Left kidney (tissue), 2 donors: ENCODE results near the gene FGGY. TPM values are rescaled to one million over a fixed set of nuclear protein-coding genes. Genes with fewer than 3 reads are reported as not detected.
"Not testable (repeated sequence)": the region's sequence is repeated elsewhere in the genome, so short reads cannot be mapped to it uniquely, and the experiment has no call there.

ENCODE experiments used
- DNase-seq: peaks from one replicate; pipeline ENCODE4 v3.0.0-alpha.2; 2013
- polyA plus RNA-seq: library from polyadenylated mRNA; unstranded; fragments of 120-200 nt; gene quantifications from one replicate; pipeline ENCODE4 v1.2.1, GENCODE V29; 2013; ENCODE audit not compliant: insufficient read length

The FGGY gene
- polyA plus RNA-seq, 1 donor = 26.6 TPM

- DNase-seq = no peak
These were observed 186.1 kb downstream of the FGGY start for GRCh38 chr1:59482986-59483385.

DNA sequence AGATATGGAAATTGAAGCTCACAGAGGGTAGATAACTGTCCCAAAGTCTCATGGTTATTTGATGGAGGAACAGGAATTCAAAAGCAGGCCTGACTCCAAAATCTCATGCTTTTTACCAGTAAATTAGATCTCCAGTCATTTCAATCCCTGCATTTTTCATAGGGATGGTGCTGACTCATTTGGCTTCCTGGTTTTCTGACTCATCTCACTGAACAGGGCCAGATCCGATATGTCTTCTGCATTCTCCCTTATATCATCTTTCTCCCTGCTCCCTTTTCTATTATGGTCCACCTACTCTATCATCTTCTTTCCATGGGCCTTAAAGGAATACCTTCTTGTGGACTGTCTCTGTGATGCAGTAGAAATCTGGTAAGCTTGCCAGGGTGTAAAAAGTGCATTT lies 187.2 kb downstream of the FGGY start:
- no peak for DNase-seq

- DNase-seq = no peak
These were observed 188.3 kb downstream of the FGGY start for GRCh38 chr1:59485171-59485570.

DNA sequence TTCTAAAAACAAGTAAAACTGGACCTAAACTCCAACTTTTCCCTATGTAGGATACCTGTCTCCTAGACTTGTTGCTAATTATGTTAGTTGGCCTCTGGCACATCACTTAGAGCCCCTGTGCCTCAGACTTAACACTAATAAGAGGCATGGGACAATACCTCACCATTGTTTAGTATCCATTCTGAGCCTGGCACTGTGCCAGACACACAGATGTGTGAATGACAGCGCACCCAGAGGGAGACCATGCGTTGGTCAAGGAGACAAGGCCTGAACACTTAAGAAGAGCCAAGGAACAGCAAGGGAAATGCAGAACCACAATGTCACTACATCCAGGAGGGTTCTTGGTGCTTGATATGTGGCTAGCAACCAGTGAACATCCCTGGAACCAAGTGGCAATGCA lies 189.1 kb downstream of the FGGY start:
- DNase-seq = no peak

DNA sequence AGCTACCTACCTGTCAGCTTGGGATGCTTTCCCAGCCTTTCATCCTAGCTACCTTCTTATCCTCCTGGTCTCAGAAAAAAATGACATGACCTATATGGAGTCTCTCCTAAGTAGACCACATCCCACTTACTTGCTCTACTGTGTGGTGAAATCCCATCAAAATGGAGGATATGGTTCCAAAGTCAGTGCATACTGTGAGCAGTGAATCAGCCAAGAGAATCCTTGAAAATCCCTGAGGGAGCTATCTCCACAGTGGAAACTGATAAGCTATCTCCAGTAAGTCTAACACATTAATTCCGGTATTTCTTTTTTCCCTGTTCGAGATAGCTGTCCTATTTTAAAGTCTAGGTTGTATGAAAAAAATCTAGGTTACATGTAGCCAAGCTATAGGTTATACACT lies 189.7 kb downstream of the FGGY start:
- DNase-seq = no peak

- DNase-seq = no peak
These were observed 190.6 kb downstream of the FGGY start for GRCh38 chr1:59487335-59488031.

- no peak for DNase-seq
These were observed 195.6 kb downstream of the FGGY start for GRCh38 chr1:59492500-59492899.

DNA sequence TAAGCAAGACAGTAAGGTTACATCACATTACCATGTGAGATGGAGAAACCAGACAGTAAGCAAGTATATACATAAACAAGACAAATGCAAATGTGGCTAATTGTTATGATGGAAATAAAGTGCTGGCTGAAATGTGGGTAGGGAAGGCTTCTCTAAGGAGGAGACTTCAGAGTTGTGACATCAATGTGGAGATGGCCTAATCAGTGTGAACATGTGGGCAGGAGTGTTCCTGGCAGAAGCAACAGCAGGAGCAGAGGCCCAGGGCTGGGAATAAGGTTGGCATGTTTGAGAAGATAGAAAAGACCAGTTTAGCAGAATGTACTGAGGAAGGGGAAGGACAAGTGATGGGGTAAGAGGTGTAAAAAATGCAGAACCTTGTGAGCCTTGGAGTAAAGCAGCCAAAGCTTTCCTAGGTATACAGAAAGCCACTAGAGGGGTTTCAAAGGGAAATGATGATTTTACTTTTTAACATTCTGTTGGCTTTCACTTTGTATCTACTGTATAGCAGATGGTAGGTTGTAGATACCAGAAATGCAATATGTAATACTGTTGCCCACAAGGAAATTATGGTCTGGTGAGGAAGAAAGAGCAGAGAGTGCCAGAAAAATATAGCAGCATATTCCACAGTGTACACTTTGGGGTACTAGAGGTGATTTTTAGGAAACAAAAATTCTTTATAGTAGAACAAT lies 197.4 kb downstream of the FGGY start:
- DNase-seq = no peak

DNA sequence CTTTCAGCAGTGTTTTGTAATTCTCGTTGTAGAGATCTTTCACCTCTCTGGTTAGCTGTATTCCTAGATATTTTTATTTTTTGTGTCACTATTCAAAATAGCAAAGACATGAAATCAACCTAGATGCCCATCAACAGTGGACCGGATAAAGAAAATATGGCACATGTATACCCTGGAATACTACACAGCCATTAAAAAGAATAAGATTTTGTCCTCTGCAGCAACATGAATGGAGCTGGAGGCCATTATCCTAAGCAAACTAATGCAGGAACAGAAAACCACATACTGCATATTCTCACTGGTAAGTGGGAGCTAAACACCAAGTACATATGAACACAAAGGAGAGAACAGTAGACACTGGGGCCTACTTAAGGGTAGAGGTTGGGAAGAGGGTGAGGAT lies 199.3 kb downstream of the FGGY start:
- DNase-seq = not testable (repeated sequence)

GRCh38 chr1:59497616-59498015 lies 200.7 kb downstream of the FGGY start:
- no peak for DNase-seq

DNA sequence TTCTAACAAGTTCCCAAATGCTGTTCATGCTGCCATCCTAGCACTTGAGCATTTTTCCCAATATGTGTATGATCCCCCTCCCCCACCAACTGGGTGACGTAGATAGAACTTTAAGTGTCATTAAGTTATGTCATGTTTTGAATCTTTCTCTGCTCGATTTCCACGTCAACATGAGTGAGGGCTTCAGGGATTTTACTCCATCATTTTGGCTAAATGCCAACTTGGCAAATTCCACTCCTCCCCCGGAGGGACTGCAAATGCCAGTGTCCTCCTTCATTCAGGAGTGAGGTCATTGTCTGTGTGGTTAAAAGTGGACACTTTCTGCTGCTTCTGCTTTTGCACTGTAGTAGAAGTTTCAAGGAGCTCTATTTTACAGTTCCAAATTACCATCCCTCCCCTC lies 201.7 kb downstream of the FGGY start:
- DNase-seq = no peak

GRCh38 chr1:59499273-59499942 lies 202.5 kb downstream of the FGGY start:
- DNase-seq = no peak

DNA sequence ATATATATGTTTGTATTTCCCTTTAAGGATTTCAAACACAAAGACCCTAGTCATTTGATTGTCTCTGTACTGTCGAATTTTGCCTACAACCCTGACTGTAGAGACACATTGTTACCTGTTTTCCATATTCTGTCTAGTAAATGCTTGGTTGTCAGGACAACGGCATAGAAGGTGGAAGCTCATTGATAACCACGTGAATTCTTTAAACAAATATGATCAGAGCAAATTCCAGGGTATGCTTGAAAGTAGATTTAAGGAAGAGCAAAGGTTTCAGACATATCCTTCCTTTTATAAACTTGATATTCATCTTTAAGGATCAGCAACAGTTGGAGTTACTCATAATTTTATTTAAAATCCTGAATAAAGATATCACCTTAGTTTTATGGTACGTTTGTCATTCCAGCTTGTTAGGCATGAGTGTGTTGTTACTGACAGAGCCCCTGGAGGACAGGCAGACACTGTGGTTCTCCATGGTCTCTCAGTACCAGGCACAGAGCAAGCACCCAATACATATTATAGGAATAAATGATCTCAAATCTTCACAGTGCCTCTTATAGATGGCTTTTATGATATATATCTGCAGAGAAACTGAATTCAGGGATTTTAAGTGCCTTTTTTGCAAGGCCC lies 203.2 kb downstream of the FGGY start:
- no peak for DNase-seq

- DNase-seq = no peak
These were observed 204.3 kb downstream of the FGGY start for GRCh38 chr1:59500950-59501742.

- no peak for DNase-seq
These were observed 205.3 kb downstream of the FGGY start for GRCh38 chr1:59502009-59502691.

DNA sequence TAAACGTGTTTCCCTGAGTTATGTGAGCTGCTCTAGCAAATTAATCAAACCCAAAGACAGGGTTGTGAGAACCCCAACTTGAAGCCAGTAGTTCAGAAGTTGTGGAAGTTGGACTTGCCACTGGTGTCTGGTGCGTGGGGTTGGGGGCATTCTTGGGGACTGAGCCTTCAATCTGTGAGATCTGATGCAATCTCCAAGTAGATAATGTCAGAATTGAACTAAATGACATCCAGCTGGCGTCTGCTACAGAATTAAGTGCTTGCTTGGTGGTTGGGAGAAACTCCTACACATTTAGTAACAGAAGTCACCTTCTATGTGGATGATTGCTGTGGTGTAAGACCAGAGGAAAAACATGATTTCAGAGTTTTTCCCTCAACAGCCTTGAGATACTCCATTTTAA lies 207.4 kb downstream of the FGGY start:
- no peak for DNase-seq

GRCh38 chr1:59505596-59506028 lies 208.7 kb downstream of the FGGY start:
- no peak for DNase-seq

GRCh38 chr1:59506952-59507351 lies 210.1 kb downstream of the FGGY start:
- DNase-seq = no peak

GRCh38 chr1:59509341-59509875 lies 212.5 kb downstream of the FGGY start:
- no peak for DNase-seq

DNA sequence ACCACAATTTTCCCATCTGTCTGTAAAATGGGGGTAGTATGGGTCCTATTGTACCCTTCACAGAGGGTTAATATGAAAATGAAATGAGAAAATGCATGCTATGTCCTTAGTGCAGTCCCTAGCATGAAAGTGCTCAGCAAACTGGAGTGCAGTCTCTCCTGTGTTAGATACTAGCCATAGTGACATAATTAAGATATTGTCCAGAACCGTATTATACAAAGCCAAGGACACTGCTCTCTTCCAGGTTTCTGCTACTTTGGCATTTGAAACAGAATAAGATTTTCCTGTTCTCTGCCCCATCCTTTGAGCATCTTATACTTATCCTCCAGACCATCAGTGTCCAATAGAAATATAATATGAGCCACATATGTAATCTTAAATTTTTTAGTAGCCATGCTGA lies 213.4 kb downstream of the FGGY start:
- DNase-seq = no peak
